Endothelial cell of umbilical vein (primary cell): Measurements from ENCODE around the gene KIZ. TPM values are rescaled to one million over a fixed set of nuclear protein-coding genes. Genes with fewer than 3 reads are reported as not detected.

Experiments used
- BruUV-seq: library from RNA; stranded (reverse); fragments of 400-500 nt; replicated peaks from 2 replicates; lab custom pipeline; 2021; lab: Mats Ljungman, UMichigan
- CTCF ChIA-PET: fragments of 300-600, 350-600 bp; sonication (Branson Sonifier 250); formaldehyde crosslinking; loops from one replicate; lab custom pipeline; 2021; ENCODE audit warnings: antibody characterized with exemption, inconsistent platforms; lab: Charles Lee
- POLR2A ChIA-PET: fragments of 300-600, 350-600 bp; sonication (Branson Sonifier 250); formaldehyde crosslinking; loops from one replicate; lab custom pipeline; 2021; ENCODE audit warnings: antibody characterized with exemption, inconsistent platforms; lab: Charles Lee
- DNase-seq: peaks from one replicate; pipeline ENCODE4 v3.0.0-alpha.2; 2011; ENCODE audit warnings: low read depth, low spot score
- FAIRE-seq: peaks from 2 replicates; lab custom pipeline; 2011; peaks lifted over from hg19 to GRCh38; lab: Jason Lieb, UNC
- H2AFZ ChIP-seq: 2 replicates; pipeline ENCODE4 v1.6.0; 2012; ENCODE audit warnings: low read depth, low read length, control low read depth, inconsistent platforms
- H3K27ac ChIP-seq: 2 replicates; pipeline ENCODE4 v1.5.1; 2011; ENCODE audit warnings: low read depth, mild to moderate bottlenecking, control low read depth, low read length, moderate library complexity; ENCODE audit not compliant: insufficient read depth
- H3K27me3 ChIP-seq, 2 experiments: 2 replicates each; pipeline versions ENCODE4 v1.6.0 to v1.6.1; 2011; ENCODE audit warnings: low read length in 2 of 2, mixed read lengths in 1 of 2; ENCODE audit not compliant: control insufficient read depth in 2 of 2, insufficient read depth in 2 of 2
- H3K36me3 ChIP-seq, 2 experiments: 2 replicates in 1 of 2; 3 replicates in 1 of 2; pipeline ENCODE4 v1.5.1; 2011; ENCODE audit warnings: low read length in 2 of 2, mild to moderate bottlenecking in 1 of 2, moderate library complexity in 1 of 2; ENCODE audit not compliant: control insufficient read depth in 2 of 2, insufficient read depth in 2 of 2; ENCODE audit errors: extremely low read depth in 1 of 2
- H3K4me1 ChIP-seq: 3 replicates; pipeline ENCODE4 v1.5.1; 2011; ENCODE audit warnings: mild to moderate bottlenecking, low read length; ENCODE audit not compliant: control insufficient read depth, insufficient read depth; ENCODE audit errors: extremely low read depth
- H3K4me2 ChIP-seq: 2 replicates; pipeline ENCODE4 v1.6.1; 2011; ENCODE audit warnings: low read length, control low read depth, mixed read lengths; ENCODE audit not compliant: insufficient read depth
- H3K4me3 ChIP-seq, 3 experiments: fragments of 200-600 bp in 1 of 3; sonication (generic), shearing (Covaris generic) in 1 of 3; replicated peaks in 1 of 3; 2 replicates each; pipeline ENCODE4 v1.5.1; 2011 to 2016; ENCODE audit warnings: control low read depth in 3 of 3, low read length in 3 of 3, mild to moderate bottlenecking in 2 of 3, inconsistent platforms in 1 of 3, low read depth in 1 of 3, moderate library complexity in 1 of 3; ENCODE audit not compliant: insufficient read depth in 1 of 3
- H3K79me2 ChIP-seq: 2 replicates; pipeline ENCODE4 v1.6.0; 2012; ENCODE audit warnings: low read length, inconsistent platforms; ENCODE audit not compliant: control insufficient read depth, insufficient read depth
- H3K9ac ChIP-seq: replicated peaks from 2 replicates; pipeline ENCODE3; 2011; ENCODE audit warnings: low read length, control low read depth; ENCODE audit not compliant: insufficient read depth; ENCODE audit errors: extremely low read depth
- H3K9me1 ChIP-seq: replicated peaks from 3 replicates; pipeline ENCODE4 v1.6.0; 2011; ENCODE audit warnings: mild to moderate bottlenecking, low read length; ENCODE audit not compliant: control insufficient read depth, insufficient read depth; ENCODE audit errors: extremely low read depth
- H3K9me3 ChIP-seq: replicated peaks from 2 replicates; pipeline ENCODE4 v1.5.1; 2012; ENCODE audit warnings: low read length, inconsistent platforms; ENCODE audit not compliant: control insufficient read depth, insufficient read depth
- H4K20me1 ChIP-seq: replicated peaks from 2 replicates; pipeline ENCODE3; 2011; ENCODE audit warnings: mild to moderate bottlenecking, low read length; ENCODE audit not compliant: control insufficient read depth, insufficient read depth; ENCODE audit errors: extremely low read depth
- EZH2 ChIP-seq: IDR thresholded peaks from 2 replicates; pipeline ENCODE4 v1.6.1; 2012; ENCODE audit warnings: borderline replicate concordance, low read depth, mild to moderate bottlenecking, moderate library complexity, low read length, inconsistent platforms; ENCODE audit not compliant: severe bottlenecking
- FOS ChIP-seq: IDR thresholded peaks from 2 replicates; pipeline ENCODE4 v1.6.1; 2011; ENCODE audit warnings: mild to moderate bottlenecking, low read length, moderate library complexity, borderline replicate concordance; ENCODE audit not compliant: insufficient read depth
- JUN ChIP-seq: IDR thresholded peaks from 2 replicates; pipeline ENCODE4 v1.6.1; 2011; ENCODE audit warnings: borderline replicate concordance, low read depth; ENCODE audit not compliant: insufficient read length, insufficient read depth
- POLR2A ChIP-seq: IDR thresholded peaks from 2 replicates; pipeline ENCODE4 v1.6.1; 2012; ENCODE audit warnings: low read depth, mild to moderate bottlenecking, control low read depth, low read length
- dilution Hi-C: fragments of 300-500 bp; cut with MboI; formaldehyde crosslinking; loops from one replicate; pipeline ENCODE4 v1.15.0; 2019; ENCODE audit warnings: low sequenced_read_pairs; ENCODE audit not compliant: extremely low pct_ligation_motif_present
- intact Hi-C: fragments of 100-400 bp; cut with micrococcal nuclease; formaldehyde crosslinking; loops from one replicate; pipeline ENCODE4 v1.10.0; 2022
- polyA plus RNA-seq, 4 experiments: library from polyadenylated mRNA; depleted of rRNA in 3 of 4; stranded (reverse) in 3 of 4; unstranded in 1 of 4; fragments of >200 nt; gene quantifications; 2 replicates each; pipeline versions ENCODE4 v1.2.1 to v1.2.3, GENCODE V29; 2011 to 2012; ENCODE audit warnings: missing spikeins in 1 of 4
- total RNA-seq: library from RNA; stranded (reverse); gene quantifications from 2 replicates; pipeline ENCODE4 v1.2.3, GENCODE V29; 2021

KIZ gene
- total and polyA plus RNA-seq, 2 donors (not counting 3 experiments of a cell fraction or from before 2014, with no cell fraction given), result 3.9 to 7.3 TPM

- CTCF ChIA-PET, result no interaction called here
- Histone ChIP-seq H2AFZ (no peak overlapping the region), H3K79me2 (no peaks in the 10 kb centered on the region), H3K4me1 (no peaks in the 10 kb centered on the region), H3K9me3 (no peaks in the 10 kb centered on the region), H3K4me3 (no peak overlapping the region), H3K4me2 (no peak overlapping the region), H3K9ac (no peak overlapping the region), H4K20me1 (no peaks in the 10 kb centered on the region), H3K36me3 (no peaks in the 10 kb centered on the region), H3K9me1 (no peaks in the 10 kb centered on the region), H3K27ac (no peak overlapping the region), H3K27me3 (no peaks in the 10 kb centered on the region)
- DNase-seq (no peak), FAIRE-seq (no peak)
- BruUV-seq, result no TSS peak
- intact Hi-C loops (no loop called here), dilution Hi-C loops (no loop called here)
- no peak for TF ChIP-seq FOS
- POLR2A ChIA-PET, result no interaction called here
These were observed 36.0 kb downstream of the KIZ start for GRCh38 chr20:21161926-21162325.

- no peaks in the 10 kb centered on the region for H3K79me2 ChIP-seq
- H3K4me1 ChIP-seq, result no peaks in the 10 kb centered on the region
- no peak overlapping the region for H2AFZ ChIP-seq
- no peak for DNase-seq
- no TSS peak for BruUV-seq
- no peak overlapping the region for H3K4me3 ChIP-seq
- no peaks in the 10 kb centered on the region for H3K36me3 ChIP-seq
- H3K9me3 ChIP-seq, result no peaks in the 10 kb centered on the region
- no peak for FAIRE-seq
- no peaks in the 10 kb centered on the region for H4K20me1 ChIP-seq
- H3K9ac ChIP-seq, result no peak overlapping the region
- intact Hi-C loops (no loop called here), dilution Hi-C loops (no loop called here)
- TF ChIP-seq EZH2 (no peak), POLR2A (no peak), JUN (no peak), FOS (no peak)
- H3K9me1 ChIP-seq, result no peaks in the 10 kb centered on the region
- ChIA-PET CTCF (no interaction called here), POLR2A (no interaction called here)
- H3K27ac ChIP-seq, result no peak overlapping the region
- H3K4me2 ChIP-seq, result no peak overlapping the region
- H3K27me3 ChIP-seq, result no peaks in the 10 kb centered on the region
These were observed 36.7 kb downstream of the KIZ start for GRCh38 chr20:21162631-21163030.
